ENCODE measurements around the gene LUZP4. TPM values are rescaled to one million over a fixed set of nuclear protein-coding genes. Genes with fewer than 3 reads are reported as not detected.

LUZP4 gene
- total and polyA plus RNA-seq, 10 of the 15 experiments (the other 5 are each of a cell fraction or from before 2014, with no cell fraction given), result not detected

DNA sequence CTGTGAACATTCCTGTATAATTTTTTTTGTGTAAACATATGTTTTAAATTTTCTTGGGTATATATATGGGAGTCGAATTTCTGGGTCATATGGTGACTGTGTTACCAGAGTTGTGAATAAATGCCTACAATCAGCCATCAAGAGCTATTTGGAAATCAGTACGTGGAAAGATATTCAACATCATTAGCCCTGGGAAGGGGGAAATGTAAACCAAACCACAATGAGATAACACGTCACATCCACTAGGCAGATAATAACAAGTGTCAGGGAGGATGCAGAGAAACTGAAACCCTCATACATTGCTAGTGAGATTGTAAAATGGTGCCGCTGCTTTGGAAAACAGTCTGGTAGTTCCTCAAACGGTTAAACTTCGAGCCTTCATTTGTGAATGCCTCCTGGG is 43.9 kb downstream of the LUZP4 start:
- no peak for TF ChIP-seq TARDBP (IDR thresholded peaks at IDR 0.05; ENCODE audit: borderline replicate concordance)
- no peak for TF ChIP-seq POLR2AphosphoS5 (IDR thresholded peaks at IDR 0.05; ENCODE audit: low read length)
- TF ChIP-seq, protein P1, sequence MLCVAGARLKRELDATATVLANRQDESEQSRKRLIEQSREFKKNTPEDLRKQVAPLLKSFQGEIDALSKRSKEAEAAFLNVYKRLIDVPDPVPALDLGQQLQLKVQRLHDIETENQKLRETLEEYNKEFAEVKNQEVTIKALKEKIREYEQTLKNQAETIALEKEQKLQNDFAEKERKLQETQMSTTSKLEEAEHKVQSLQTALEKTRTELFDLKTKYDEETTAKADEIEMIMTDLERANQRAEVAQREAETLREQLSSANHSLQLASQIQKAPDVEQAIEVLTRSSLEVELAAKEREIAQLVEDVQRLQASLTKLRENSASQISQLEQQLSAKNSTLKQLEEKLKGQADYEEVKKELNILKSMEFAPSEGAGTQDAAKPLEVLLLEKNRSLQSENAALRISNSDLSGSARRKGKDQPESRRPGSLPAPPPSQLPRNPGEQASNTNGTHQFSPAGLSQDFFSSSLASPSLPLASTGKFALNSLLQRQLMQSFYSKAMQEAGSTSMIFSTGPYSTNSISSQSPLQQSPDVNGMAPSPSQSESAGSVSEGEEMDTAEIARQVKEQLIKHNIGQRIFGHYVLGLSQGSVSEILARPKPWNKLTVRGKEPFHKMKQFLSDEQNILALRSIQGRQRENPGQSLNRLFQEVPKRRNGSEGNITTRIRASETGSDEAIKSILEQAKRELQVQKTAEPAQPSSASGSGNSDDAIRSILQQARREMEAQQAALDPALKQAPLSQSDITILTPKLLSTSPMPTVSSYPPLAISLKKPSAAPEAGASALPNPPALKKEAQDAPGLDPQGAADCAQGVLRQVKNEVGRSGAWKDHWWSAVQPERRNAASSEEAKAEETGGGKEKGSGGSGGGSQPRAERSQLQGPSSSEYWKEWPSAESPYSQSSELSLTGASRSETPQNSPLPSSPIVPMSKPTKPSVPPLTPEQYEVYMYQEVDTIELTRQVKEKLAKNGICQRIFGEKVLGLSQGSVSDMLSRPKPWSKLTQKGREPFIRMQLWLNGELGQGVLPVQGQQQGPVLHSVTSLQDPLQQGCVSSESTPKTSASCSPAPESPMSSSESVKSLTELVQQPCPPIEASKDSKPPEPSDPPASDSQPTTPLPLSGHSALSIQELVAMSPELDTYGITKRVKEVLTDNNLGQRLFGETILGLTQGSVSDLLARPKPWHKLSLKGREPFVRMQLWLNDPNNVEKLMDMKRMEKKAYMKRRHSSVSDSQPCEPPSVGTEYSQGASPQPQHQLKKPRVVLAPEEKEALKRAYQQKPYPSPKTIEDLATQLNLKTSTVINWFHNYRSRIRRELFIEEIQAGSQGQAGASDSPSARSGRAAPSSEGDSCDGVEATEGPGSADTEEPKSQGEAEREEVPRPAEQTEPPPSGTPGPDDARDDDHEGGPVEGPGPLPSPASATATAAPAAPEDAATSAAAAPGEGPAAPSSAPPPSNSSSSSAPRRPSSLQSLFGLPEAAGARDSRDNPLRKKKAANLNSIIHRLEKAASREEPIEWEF (IDR thresholded peaks at IDR 0.05; ENCODE audit: insufficient replicate concordance, low read depth, low read length), result no peak
- TF ChIP-seq EED (IDR thresholded peaks at IDR 0.05; ENCODE audit: low read depth), result no peak
- no peak for TF ChIP-seq CEBPB (IDR thresholded peaks at IDR 0.05; ENCODE audit: borderline replicate concordance in 1 of 2, low read depth in 2 of 2, low read length in 2 of 2)
- TF ChIP-seq NFXL1 (IDR thresholded peaks at IDR 0.05; ENCODE audit: borderline replicate concordance), result no peak
- no peak for TF ChIP-seq RAD21 (IDR thresholded peaks at IDR 0.05; ENCODE audit: insufficient read depth, low read depth, low read length)
- TF ChIP-seq MTA3 (IDR thresholded peaks at IDR 0.05; ENCODE audit: borderline replicate concordance, low read length), result no peak
- TF ChIP-seq HDAC6 (IDR thresholded peaks at IDR 0.05; ENCODE audit: unreplicated experiment), result no peak
- no peak; the same call in 2 of the 3 replicates for ATAC-seq

More for the DNA sequence above, 43.9 kb downstream of the LUZP4 start:
- H3K4me2 ChIP-seq (ENCODE audit: control insufficient read depth, insufficient read depth), result no peak overlapping the region
- in situ Hi-C loops (cut with MboI), result loop anchor here (5.0 to 10.0 kb wide), 2 partner anchors 231 to 314 kb away; partner anchors contain the start of gene PLS3
- no peaks in the 10 kb centered on the region for H3K79me2 ChIP-seq (ENCODE audit: control insufficient read depth, insufficient read depth, low read length)
- H3K9ac ChIP-seq (ENCODE audit: control insufficient read depth, insufficient read depth, low read length), result no peak overlapping the region
- no peak overlapping the region for H2AFZ ChIP-seq (ENCODE audit: control insufficient read depth, low read depth, low read length)
- FAIRE-seq, result no peak
- ChIA-PET POLR2A (no interaction called here), SMC1A (ENCODE audit: uncharacterized antibody, unreplicated experiment) (interaction anchor here (0.8 to 8.4 kb wide), 4 partner anchors 30 to 309 kb away, joined by 3 to 135 read pairs (median 42); no protein-coding TSS in a partner anchor), RAD21 (ENCODE audit: unreplicated experiment) (interaction anchor here (0.7 to 9.1 kb wide), 4 partner anchors 229 to 373 kb away, joined by 3 to 79 read pairs (median 4); no protein-coding TSS in a partner anchor), CTCF (interaction anchor here (0.9 to 14.9 kb wide), 4 partner anchors 27 to 311 kb away, joined by 3 to 216 read pairs (median 6); no protein-coding TSS in a partner anchor)
- H3K36me3 ChIP-seq (ENCODE audit: control insufficient read depth in 2 of 2, insufficient read depth in 2 of 2, low read length in 1 of 2), result no peaks in the 10 kb centered on the region
- 2% methylated on average over 6 of the region's 6 CpGs for WGBS (ENCODE audit: insufficient coverage, insufficient replicate concordance, low lambda C conversion rate, missing lambda C conversion rate)
- H3K4me1 ChIP-seq (ENCODE audit: control insufficient read depth, insufficient read depth, low read length), result no peaks in the 10 kb centered on the region
- no peak for DNase-seq (ENCODE audit: low read depth, low spot score)
- intact Hi-C loops (cut with micrococcal nuclease; ENCODE audit: unreplicated experiment), result loop anchor here (5.0 kb wide), 2 partner anchors 359 to 614 kb away; no protein-coding TSS in a partner anchor
- H3K27me3 ChIP-seq (replicated peaks in 1 of 2; ENCODE audit: control insufficient read depth in 2 of 2, insufficient read depth in 2 of 2, low read length in 1 of 2), result no peaks in the 10 kb centered on the region
- H3K4me3 ChIP-seq, result no peak overlapping the region
- H3K27ac ChIP-seq (ENCODE audit: control insufficient read depth, insufficient read depth), result no peak overlapping the region
- H4K20me1 ChIP-seq (ENCODE audit: control insufficient read depth, insufficient read depth), result no peaks in the 10 kb centered on the region
- BruUV-seq (replicated peaks), result no TSS peak
- H3K9me3 ChIP-seq (replicated peaks; ENCODE audit: control insufficient read depth, insufficient read depth, low read length), result no peaks in the 10 kb centered on the region
